IMR-90 (cell line): ENCODE data around the gene EIF5A. TPM values are rescaled to one million over a fixed set of nuclear protein-coding genes. Genes with fewer than 3 reads are reported as not detected.

Experiments
- BHLHE40 ChIP-seq: fragments of 150-350 bp; IDR thresholded peaks from 2 replicates; pipeline ENCODE4 v1.6.1; 2016; ENCODE audit warnings: mild to moderate bottlenecking, low read depth, low read length
- CHD1 ChIP-seq: IDR thresholded peaks from 2 replicates; pipeline ENCODE4 v1.6.1; 2012; ENCODE audit warnings: low read depth, low read length, improper control_type of control experiment
- MAFK ChIP-seq: IDR thresholded peaks from 2 replicates; pipeline ENCODE4 v1.6.1; 2012; ENCODE audit warnings: low read depth, low read length, improper control_type of control experiment
- MAZ ChIP-seq: IDR thresholded peaks from 2 replicates; pipeline ENCODE4 v1.6.1; 2012; ENCODE audit warnings: low read depth, mild to moderate bottlenecking, low read length, improper control_type of control experiment, moderate library complexity, borderline replicate concordance
- POLR2A ChIP-seq: IDR thresholded peaks from 2 replicates; pipeline ENCODE4 v1.6.1; 2012; ENCODE audit warnings: mild to moderate bottlenecking, low read depth, low read length
- RCOR1 ChIP-seq: IDR thresholded peaks from 2 replicates; pipeline ENCODE4 v1.6.1; 2012; ENCODE audit warnings: mild to moderate bottlenecking, low read length, improper control_type of control experiment; ENCODE audit not compliant: insufficient replicate concordance
- polyA plus RNA-seq, 3 experiments: library from polyadenylated mRNA; depleted of rRNA; stranded (reverse); fragments of >200 nt; gene quantifications; 2 replicates each; pipeline ENCODE4 v1.2.3, GENCODE V29; 2012; ENCODE audit warnings: low replicate concordance in 1 of 3
- total RNA-seq: library from RNA; depleted of rRNA; stranded (reverse); fragments of >200 nt; gene quantifications from 2 replicates; pipeline ENCODE4 v1.2.3, GENCODE V29; 2012
- TF ChIP-seq, protein P1 (sequence below): fragments of 150-350 bp; IDR thresholded peaks from 2 replicates; pipeline ENCODE4 v1.6.1; 2016; ENCODE audit warnings: low read depth, mild to moderate bottlenecking, low read length, moderate library complexity, borderline replicate concordance

Gene EIF5A
- total and polyA plus RNA-seq, 2 of the 4 experiments (the other 2 are of a cell fraction): 782 to 883 TPM

GRCh38 chr17:7281074-7281952, 26.1 kb upstream of the EIF5A start, which contains the start of gene SLC2A4 (continued):
- TF ChIP-seq MAZ (peak; percentile 45; the same call in 1 of the 2 replicates), CHD1 (no peak), RCOR1 (no peak), BHLHE40 (no peak), POLR2A (peak; percentile 15; the same call in 1 of the 2 replicates), MAFK (no peak)
- TF ChIP-seq, protein P1, sequence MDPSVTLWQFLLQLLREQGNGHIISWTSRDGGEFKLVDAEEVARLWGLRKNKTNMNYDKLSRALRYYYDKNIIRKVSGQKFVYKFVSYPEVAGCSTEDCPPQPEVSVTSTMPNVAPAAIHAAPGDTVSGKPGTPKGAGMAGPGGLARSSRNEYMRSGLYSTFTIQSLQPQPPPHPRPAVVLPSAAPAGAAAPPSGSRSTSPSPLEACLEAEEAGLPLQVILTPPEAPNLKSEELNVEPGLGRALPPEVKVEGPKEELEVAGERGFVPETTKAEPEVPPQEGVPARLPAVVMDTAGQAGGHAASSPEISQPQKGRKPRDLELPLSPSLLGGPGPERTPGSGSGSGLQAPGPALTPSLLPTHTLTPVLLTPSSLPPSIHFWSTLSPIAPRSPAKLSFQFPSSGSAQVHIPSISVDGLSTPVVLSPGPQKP: no peak
